ENCODE data around the gene ALDOA.

- TF ChIP-seq CTCF (IDR thresholded peaks at IDR 0.05) (no peak), POLR2A (IDR thresholded peaks at IDR 0.05) (no peak)
Measured at GRCh38 chr16:30024451-30024850, 41.1 kb upstream of the ALDOA start.

All from Peyer's patch (tissue), 4 donors.